HG03342 (cell line): ENCODE results near the gene EIF4E3.

Experiments used
- ATAC-seq: cut with Tn5 transposase; IDR thresholded peaks from one replicate; pipeline ENCODE4 v1.9.1; 2021; ENCODE audit warnings: mild to moderate bottlenecking, moderate library complexity; ENCODE audit not compliant: unreplicated experiment

EIF4E3 gene

DNA sequence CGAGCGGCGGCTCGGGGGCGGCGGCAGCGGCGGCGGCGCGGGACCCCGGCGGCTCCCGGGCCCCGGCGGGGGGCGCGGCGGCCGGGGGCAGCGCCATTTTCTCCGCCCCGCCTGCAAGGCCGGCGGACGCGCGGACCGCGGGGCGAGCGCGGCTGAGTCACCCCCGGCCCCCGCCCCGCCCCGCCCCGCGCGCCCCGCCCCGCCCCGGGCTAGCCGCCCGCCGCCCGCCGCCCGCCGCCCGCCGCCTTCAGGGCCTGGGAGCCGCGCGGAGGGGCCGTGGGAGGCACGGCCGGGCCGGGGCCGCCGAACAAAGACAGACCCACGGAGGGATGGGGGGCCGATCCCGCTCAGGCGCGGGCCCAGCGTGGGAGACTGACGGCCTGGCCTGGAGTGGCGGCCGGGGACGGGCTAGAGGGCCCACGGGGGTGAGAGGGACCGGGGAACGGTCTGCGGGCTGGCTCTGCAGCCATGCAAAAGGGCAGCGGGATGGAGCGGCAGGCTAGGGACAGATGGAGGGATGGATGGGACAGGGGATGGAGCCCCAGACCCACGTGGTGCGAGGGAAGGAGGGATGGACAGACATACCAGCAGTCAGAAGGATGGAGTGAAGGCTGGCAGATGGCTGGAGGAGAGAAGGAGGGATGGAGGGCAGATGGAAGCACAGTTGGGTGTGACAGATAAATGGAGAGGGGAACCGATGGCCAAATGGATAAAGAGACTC is at the start of gene EIF4E3:
Gene EIF4E3 (minus strand): TSS at position 132 of the 721 bp plus-strand sequence. CDS start 35 bp downstream, at position 97.
- ATAC-seq: peak; percentile 34

- no peak for ATAC-seq
Observed at GRCh38 chr3:71771884-71772283, 46.7 kb upstream of the EIF4E3 start.

- no peak for ATAC-seq
Observed at GRCh38 chr3:71771126-71771525, 45.9 kb upstream of the EIF4E3 start.

DNA sequence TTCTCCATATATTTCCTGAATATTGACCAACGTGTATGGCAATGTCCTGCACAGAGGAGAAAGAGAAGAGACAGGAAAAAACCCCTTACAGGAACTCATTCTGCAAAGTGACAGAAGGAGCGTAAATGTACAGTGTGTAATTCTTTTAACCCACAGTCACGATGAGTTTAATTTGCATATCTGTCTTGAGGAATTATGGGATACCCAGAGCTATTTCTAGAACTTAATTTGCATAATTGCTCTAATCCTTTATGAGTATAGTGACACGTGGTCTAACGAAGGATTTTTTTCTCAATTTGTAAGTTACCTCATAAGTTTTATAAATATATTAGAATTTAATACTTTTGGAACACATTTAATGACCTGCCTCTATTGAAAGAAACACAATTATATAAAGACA is 38.2 kb upstream of the EIF4E3 start:
- no peak for ATAC-seq

GRCh38 chr3:71760140-71760539 is 34.9 kb upstream of the EIF4E3 start:
- ATAC-seq: no peak

GRCh38 chr3:71759401-71759800 is 34.2 kb upstream of the EIF4E3 start:
- no peak for ATAC-seq

DNA sequence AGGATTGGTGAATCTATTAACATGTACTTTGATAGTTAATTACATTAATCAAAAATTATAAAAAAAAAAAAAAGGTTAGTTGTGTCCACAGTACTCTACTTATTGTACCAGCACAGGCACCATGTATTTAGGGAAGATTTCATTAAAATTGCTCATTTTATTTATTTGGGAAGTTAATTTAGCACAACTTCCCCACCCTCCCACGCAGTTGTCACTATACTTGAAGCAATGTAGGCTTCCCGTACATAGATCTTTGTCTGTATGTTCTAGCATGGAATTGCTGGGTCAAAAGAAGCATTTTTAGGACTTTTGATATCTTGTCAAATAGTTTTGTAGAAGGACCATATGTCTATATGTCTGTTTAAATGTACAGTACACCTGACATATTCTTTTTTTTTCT is 32.9 kb upstream of the EIF4E3 start:
- no peak for ATAC-seq

- no peak for ATAC-seq
Observed at GRCh38 chr3:71754610-71755253, 29.5 kb upstream of the EIF4E3 start.

DNA sequence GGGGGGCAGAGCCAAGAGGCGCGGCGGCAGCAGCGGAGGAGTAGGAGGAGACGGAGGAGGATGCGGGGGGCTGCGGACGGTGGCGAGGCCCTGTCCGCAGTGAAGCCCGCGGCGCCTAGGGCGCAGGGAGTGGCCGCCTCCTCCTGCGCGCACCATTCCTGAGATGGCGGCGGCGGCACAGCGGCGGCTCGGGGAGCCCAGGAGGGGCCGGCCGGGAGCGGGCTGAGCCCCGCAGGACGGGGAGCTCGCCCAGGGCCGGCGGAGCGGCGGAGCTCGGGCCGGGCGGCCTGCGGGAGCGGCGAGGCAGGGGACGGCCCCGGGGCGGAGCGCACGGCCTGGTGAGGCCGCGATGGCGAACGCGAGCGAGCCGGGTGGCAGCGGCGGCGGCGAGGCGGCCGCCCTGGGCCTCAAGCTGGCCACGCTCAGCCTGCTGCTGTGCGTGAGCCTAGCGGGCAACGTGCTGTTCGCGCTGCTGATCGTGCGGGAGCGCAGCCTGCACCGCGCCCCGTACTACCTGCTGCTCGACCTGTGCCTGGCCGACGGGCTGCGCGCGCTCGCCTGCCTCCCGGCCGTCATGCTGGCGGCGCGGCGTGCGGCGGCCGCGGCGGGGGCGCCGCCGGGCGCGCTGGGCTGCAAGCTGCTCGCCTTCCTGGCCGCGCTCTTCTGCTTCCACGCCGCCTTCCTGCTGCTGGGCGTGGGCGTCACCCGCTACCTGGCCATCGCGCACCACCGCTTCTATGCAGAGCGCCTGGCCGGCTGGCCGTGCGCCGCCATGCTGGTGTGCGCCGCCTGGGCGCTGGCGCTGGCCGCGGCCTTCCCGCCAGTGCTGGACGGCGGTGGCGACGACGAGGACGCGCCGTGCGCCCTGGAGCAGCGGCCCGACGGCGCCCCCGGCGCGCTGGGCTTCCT is 28.8 kb upstream of the EIF4E3 start, which contains the start of gene GPR27:
Gene GPR27 (plus strand): TSS at position 155 of the 909 bp plus-strand sequence. CDS start 195 bp downstream, at position 350.
- no peak for ATAC-seq

- ATAC-seq: no peak
Observed at GRCh38 chr3:71752831-71753700, 27.9 kb upstream of the EIF4E3 start.

DNA sequence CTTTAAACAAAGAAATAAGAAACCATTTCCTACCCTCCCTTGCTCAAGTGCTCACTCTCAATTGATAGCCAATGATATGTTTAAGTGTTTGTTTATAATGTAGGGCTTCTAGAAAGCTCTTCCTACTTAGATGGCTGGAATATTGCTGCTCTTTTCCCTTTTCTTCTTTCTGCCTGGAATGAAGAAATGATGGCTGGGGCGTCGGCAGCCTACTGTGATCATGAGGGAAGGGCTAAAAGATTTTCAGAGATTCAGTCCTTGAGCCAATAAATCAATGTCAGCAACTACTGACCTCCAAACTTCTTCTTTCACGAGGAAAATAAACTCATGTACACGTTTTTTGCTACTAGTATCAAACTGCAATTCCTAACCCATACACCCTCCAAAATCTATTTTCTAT is 26.4 kb upstream of the EIF4E3 start:
- no peak for ATAC-seq

- ATAC-seq: no peak
Observed at GRCh38 chr3:71744738-71745137, 19.5 kb upstream of the EIF4E3 start.

- ATAC-seq: no peak
Observed at GRCh38 chr3:71742621-71743020, 17.4 kb upstream of the EIF4E3 start.

DNA sequence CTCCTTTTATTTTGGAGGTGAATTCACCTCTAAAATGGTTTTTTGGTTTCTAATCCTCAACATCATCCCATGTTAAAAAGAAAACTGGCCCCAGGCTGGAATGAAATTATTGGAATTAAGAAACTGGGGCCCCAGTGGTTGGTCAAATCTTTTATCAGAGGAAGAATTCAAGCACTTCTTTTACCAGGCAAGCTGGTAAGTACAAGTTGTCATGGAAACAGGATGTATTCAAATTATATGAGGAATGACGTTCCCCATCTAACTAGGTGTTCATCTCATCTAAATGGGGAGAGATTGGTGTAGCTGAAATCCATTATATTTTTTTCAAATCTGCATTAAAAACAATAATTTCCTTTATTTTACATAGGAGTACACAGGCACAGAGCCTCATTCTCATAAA is 9.7 kb upstream of the EIF4E3 start:
- ATAC-seq: no peak

GRCh38 chr3:71733319-71733718 is 8.1 kb upstream of the EIF4E3 start:
- no peak for ATAC-seq

- no peak for ATAC-seq
Observed at GRCh38 chr3:71732637-71733036, 7.4 kb upstream of the EIF4E3 start.

- no peak for ATAC-seq
Observed at GRCh38 chr3:71728632-71729342, 3.6 kb upstream of the EIF4E3 start.

DNA sequence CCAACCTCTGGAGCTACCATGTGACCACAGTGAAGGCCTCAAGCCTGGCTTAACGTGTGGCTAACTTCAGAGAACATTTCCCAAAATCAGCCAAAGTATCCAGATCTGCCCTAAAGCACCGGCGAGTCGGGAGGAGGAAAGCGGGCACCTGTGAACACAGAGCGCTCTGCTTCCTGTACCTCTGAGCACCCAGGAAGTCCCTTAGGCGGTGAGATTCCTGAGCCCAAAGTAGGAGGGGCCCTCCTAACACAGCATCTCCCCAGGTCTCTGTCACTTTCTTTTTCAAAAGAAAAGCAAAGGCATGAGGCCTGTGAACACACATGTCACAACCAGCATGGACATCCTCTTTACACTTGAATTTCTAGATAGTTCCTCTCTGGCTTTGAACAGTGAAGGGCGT is 944 bp upstream of the EIF4E3 start:
- no peak for ATAC-seq

- ATAC-seq: peak; percentile 22
Observed at GRCh38 chr3:71724584-71725270, 475 bp downstream of the EIF4E3 start.

- no peak for ATAC-seq
Observed at GRCh38 chr3:71724171-71724453, 1.1 kb downstream of the EIF4E3 start.
